Gastroesophageal sphincter (tissue), 4 donors: ENCODE data around the gene XYLT1. TPM values are rescaled to one million over a fixed set of nuclear protein-coding genes. Genes with fewer than 3 reads are reported as not detected.

ENCODE experiments used
- ATAC-seq: fragments of 150-250 bp; one replicate; pipeline ENCODE4 v1.9.1; 2016; ENCODE audit warnings: mild to moderate bottlenecking, moderate library complexity
- H3K27ac ChIP-seq, 4 donors: fragments of 200-600 bp; sonication (generic) in 3 of 4; 1 replicate in 3 of 4; 2 replicates in 1 of 4; pipeline ENCODE4 v1.5.1; 2016 to 2019
- H3K27me3 ChIP-seq: fragments of 200-600 bp; sonication (generic); one replicate; pipeline ENCODE4 v1.5.1; 2019
- H3K36me3 ChIP-seq, 2 donors: fragments of 200-600 bp; sonication (generic); one replicate each; pipeline ENCODE4 v1.5.1; 2019; ENCODE audit warnings: control low read depth in 1 of 2
- H3K4me1 ChIP-seq, 3 donors: fragments of 200-600 bp; sonication (generic); 1 replicate in 2 of 3; 2 replicates in 1 of 3; pipeline ENCODE4 v1.5.1; 2016 to 2019; ENCODE audit warnings: control low read depth in 2 of 3
- H3K4me3 ChIP-seq, 2 donors: fragments of 200-600 bp; sonication (generic); one replicate each; pipeline ENCODE4 v1.5.1; 2019; ENCODE audit warnings: mild to moderate bottlenecking in 1 of 2, moderate library complexity in 1 of 2
- H3K9me3 ChIP-seq, 3 donors: fragments of 200-600 bp; sonication (generic); one replicate each; pipeline ENCODE4 v1.5.1; 2017 to 2019; ENCODE audit warnings: control low read depth in 2 of 3
- EP300 ChIP-seq: sonication (generic); formaldehyde crosslinking; IDR thresholded peaks from one replicate; pipeline ENCODE4 v1.6.1; 2017; ENCODE audit warnings: antibody characterized with exemption, mild to moderate bottlenecking
- POLR2A ChIP-seq, 2 donors: fragments of 450-650 bp; IDR thresholded peaks; one replicate each; pipeline ENCODE4 v1.6.1; 2017; ENCODE audit warnings: antibody characterized with exemption in 2 of 2, mild to moderate bottlenecking in 2 of 2, moderate library complexity in 1 of 2
- POLR2AphosphoS5 ChIP-seq: sonication (generic); formaldehyde crosslinking; IDR thresholded peaks from one replicate; pipeline ENCODE4 v1.6.1; 2017; ENCODE audit warnings: antibody characterized with exemption
- WGBS, 2 donors: methylation state at CpG; one replicate each; pipeline ENCODE4 v1.1.5; 2018; ENCODE audit warnings: low coverage in 1 of 2; 5-methylcytosine and 5-hydroxymethylcytosine counted together
- total RNA-seq, 4 donors: library from RNA; depleted of rRNA; stranded (reverse); fragments of >200 nt; gene quantifications; one replicate each; pipeline ENCODE4 v1.1.0, GENCODE V29; 2016
- TF ChIP-seq, protein P1 (sequence below), 4 experiments: fragments of 200-600 bp in 2 of 4; fragments of 450-650 bp in 2 of 4; sonication (generic) in 1 of 4; IDR thresholded peaks; one replicate each; pipeline ENCODE4 v1.5.1; 2017 to 2019; ENCODE audit warnings: antibody characterized with exemption in 4 of 4, mild to moderate bottlenecking in 2 of 4, moderate library complexity in 2 of 4

XYLT1 gene
- total RNA-seq, 4 donors from 2014 or later: 19.1 to 51.6 (median 23.7) TPM

- no peak for ATAC-seq
- Histone ChIP-seq H3K36me3 (no peaks in the 10 kb centered on the region), H3K4me3 (no peak overlapping the region), H3K9me3 (no peaks in the 10 kb centered on the region), H3K27me3 (no peaks in the 10 kb centered on the region), H3K27ac (no peak overlapping the region), H3K4me1 (peaks cover 3 to 68% (median 23%) of the 10 kb centered on the region in 3 donors)
- TF ChIP-seq, protein P1, sequence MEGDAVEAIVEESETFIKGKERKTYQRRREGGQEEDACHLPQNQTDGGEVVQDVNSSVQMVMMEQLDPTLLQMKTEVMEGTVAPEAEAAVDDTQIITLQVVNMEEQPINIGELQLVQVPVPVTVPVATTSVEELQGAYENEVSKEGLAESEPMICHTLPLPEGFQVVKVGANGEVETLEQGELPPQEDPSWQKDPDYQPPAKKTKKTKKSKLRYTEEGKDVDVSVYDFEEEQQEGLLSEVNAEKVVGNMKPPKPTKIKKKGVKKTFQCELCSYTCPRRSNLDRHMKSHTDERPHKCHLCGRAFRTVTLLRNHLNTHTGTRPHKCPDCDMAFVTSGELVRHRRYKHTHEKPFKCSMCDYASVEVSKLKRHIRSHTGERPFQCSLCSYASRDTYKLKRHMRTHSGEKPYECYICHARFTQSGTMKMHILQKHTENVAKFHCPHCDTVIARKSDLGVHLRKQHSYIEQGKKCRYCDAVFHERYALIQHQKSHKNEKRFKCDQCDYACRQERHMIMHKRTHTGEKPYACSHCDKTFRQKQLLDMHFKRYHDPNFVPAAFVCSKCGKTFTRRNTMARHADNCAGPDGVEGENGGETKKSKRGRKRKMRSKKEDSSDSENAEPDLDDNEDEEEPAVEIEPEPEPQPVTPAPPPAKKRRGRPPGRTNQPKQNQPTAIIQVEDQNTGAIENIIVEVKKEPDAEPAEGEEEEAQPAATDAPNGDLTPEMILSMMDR (IDR thresholded peaks at IDR 0.05): no peak
- TF ChIP-seq POLR2A (IDR thresholded peaks at IDR 0.05) (no peak), POLR2AphosphoS5 (no peak), EP300 (no peak)
- 73 to 75% methylated on average over 5 of the region's 5 CpGs for WGBS, 2 donors
These were observed 98.4 kb downstream of the XYLT1 start for GRCh38 chr16:17372386-17372785.

- Histone ChIP-seq H3K9me3 (no peaks in the 10 kb centered on the region), H3K36me3 (no peaks in the 10 kb centered on the region), H3K27me3 (no peaks in the 10 kb centered on the region), H3K4me3 (no peak overlapping the region), H3K27ac (peak overlapping the region in 1 of 4 donors; percentile 73), H3K4me1 (peaks cover 0 to 70% (median 23%) of the 10 kb centered on the region in 3 donors)
- ATAC-seq: no peak
- TF ChIP-seq, protein P1 (IDR thresholded peaks at IDR 0.05): no peak
- TF ChIP-seq POLR2AphosphoS5: no peak
- TF ChIP-seq EP300: no peak
- TF ChIP-seq POLR2A (IDR thresholded peaks at IDR 0.05): no peak
- WGBS, 2 donors: 94 to 96% methylated on average over 2 of the region's 2 CpGs
These were observed 99.5 kb downstream of the XYLT1 start for GRCh38 chr16:17371299-17371698.

GRCh38 chr16:17370731-17371285 lies 100.0 kb downstream of the XYLT1 start:
- H3K4me3 ChIP-seq: no peak overlapping the region
- no peaks in the 10 kb centered on the region for H3K9me3 ChIP-seq
- no peaks in the 10 kb centered on the region for H3K36me3 ChIP-seq
- no peaks in the 10 kb centered on the region for H3K27me3 ChIP-seq
- TF ChIP-seq, protein P1 (IDR thresholded peaks at IDR 0.05): no peak
- TF ChIP-seq POLR2AphosphoS5 (no peak), POLR2A (IDR thresholded peaks at IDR 0.05) (no peak), EP300 (no peak)
- WGBS, 2 donors: 45 to 75% methylated on average over 1 to 4 of the region's 4 CpGs
- no peak for ATAC-seq
- peaks cover 0 to 70% (median 26%) of the 10 kb centered on the region in 3 donors for H3K4me1 ChIP-seq
- peak overlapping the region in 2 of 4 donors; percentile 43 to 73 for H3K27ac ChIP-seq

DNA sequence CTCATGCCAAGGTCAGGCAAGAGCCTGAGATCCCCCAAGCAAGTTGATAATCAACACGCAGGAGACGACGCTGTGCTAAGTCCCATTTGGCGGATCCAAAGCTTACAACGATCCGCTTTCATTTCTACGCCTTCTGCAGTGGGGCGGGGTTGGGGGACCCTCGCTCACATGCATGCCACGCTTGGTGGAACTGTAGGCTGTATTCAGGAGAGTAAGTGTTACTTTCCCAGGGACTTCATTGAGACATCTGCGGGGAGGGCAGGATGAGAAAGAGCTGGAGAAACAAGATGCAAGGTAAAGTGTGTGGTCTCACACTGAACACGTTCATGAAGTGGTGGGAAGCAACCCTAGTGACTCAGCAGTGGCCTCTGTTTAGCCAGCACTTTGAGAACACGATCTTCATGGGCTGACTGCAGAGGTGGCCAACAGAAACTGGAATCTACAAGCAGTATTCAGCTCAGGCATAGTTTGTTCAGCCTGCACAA lies 100.5 kb downstream of the XYLT1 start:
- Histone ChIP-seq H3K4me3 (no peak overlapping the region), H3K27ac (peak overlapping the region in 3 of 4 donors; percentile 43 to 73 (median 49)), H3K9me3 (no peaks in the 10 kb centered on the region), H3K36me3 (no peaks in the 10 kb centered on the region), H3K4me1 (peaks cover 0 to 70% (median 30%) of the 10 kb centered on the region in 3 donors), H3K27me3 (no peaks in the 10 kb centered on the region)
- no peak for ATAC-seq
- TF ChIP-seq POLR2A (IDR thresholded peaks at IDR 0.05): no peak
- no peak for TF ChIP-seq POLR2AphosphoS5
- TF ChIP-seq, protein P1 (IDR thresholded peaks at IDR 0.05): no peak
- no peak for TF ChIP-seq EP300
- WGBS, 2 donors: 0 to 75% methylated on average over 1 to 10 of the region's 13 CpGs
